ENCODE measurements around the gene DBI.

DNA sequence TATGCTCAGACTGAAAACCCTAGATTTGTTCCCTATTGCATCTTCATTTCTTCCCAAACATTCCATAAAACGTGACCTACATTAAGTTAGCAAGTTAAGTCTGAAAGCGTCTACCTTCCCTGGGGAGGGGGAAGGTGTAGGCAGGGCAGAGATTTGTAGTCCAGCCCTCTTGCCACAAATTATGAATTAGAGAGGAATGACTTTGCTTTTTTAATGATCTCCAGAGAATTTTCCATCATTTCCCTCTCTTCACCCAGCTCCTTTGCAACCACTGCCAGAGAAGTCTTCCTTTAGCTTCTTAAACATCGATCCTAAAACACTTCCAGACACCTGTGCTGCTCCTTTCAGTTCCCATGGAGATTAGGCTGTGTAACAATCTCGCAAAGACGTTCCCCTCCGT is 1.3 kb upstream of the DBI start:
- TF ChIP-seq, protein P1, sequence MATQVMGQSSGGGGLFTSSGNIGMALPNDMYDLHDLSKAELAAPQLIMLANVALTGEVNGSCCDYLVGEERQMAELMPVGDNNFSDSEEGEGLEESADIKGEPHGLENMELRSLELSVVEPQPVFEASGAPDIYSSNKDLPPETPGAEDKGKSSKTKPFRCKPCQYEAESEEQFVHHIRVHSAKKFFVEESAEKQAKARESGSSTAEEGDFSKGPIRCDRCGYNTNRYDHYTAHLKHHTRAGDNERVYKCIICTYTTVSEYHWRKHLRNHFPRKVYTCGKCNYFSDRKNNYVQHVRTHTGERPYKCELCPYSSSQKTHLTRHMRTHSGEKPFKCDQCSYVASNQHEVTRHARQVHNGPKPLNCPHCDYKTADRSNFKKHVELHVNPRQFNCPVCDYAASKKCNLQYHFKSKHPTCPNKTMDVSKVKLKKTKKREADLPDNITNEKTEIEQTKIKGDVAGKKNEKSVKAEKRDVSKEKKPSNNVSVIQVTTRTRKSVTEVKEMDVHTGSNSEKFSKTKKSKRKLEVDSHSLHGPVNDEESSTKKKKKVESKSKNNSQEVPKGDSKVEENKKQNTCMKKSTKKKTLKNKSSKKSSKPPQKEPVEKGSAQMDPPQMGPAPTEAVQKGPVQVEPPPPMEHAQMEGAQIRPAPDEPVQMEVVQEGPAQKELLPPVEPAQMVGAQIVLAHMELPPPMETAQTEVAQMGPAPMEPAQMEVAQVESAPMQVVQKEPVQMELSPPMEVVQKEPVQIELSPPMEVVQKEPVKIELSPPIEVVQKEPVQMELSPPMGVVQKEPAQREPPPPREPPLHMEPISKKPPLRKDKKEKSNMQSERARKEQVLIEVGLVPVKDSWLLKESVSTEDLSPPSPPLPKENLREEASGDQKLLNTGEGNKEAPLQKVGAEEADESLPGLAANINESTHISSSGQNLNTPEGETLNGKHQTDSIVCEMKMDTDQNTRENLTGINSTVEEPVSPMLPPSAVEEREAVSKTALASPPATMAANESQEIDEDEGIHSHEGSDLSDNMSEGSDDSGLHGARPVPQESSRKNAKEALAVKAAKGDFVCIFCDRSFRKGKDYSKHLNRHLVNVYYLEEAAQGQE (IDR thresholded peaks at IDR 0.05; ENCODE audit: unreplicated experiment): no peak
- no peak for TF ChIP-seq POLR2AphosphoS5 (IDR thresholded peaks at IDR 0.05; ENCODE audit: low read depth)
- no peak for TF ChIP-seq EZH2 (IDR thresholded peaks at IDR 0.05; ENCODE audit: low read depth, unreplicated experiment)
- TF ChIP-seq, protein P2, sequence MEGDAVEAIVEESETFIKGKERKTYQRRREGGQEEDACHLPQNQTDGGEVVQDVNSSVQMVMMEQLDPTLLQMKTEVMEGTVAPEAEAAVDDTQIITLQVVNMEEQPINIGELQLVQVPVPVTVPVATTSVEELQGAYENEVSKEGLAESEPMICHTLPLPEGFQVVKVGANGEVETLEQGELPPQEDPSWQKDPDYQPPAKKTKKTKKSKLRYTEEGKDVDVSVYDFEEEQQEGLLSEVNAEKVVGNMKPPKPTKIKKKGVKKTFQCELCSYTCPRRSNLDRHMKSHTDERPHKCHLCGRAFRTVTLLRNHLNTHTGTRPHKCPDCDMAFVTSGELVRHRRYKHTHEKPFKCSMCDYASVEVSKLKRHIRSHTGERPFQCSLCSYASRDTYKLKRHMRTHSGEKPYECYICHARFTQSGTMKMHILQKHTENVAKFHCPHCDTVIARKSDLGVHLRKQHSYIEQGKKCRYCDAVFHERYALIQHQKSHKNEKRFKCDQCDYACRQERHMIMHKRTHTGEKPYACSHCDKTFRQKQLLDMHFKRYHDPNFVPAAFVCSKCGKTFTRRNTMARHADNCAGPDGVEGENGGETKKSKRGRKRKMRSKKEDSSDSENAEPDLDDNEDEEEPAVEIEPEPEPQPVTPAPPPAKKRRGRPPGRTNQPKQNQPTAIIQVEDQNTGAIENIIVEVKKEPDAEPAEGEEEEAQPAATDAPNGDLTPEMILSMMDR (conservative IDR thresholded peaks at IDR 0.05; ENCODE audit: low read depth in 2 of 2): no peak
- TF ChIP-seq EZH2phosphoT487 (IDR thresholded peaks at IDR 0.05; ENCODE audit: unreplicated experiment): no peak
- no peak for TF ChIP-seq CREB1 (CRISPR knock-in tag; IDR thresholded peaks at IDR 0.05; ENCODE audit: low read depth)
- TF ChIP-seq JUNB (IDR thresholded peaks at IDR 0.05; ENCODE audit: unreplicated experiment): no peak
- no peak for TF ChIP-seq NANOG (IDR thresholded peaks at IDR 0.05; ENCODE audit: borderline replicate concordance)
- TF ChIP-seq ZNF331 (CRISPR knock-in tag; IDR thresholded peaks at IDR 0.05; ENCODE audit: low read depth): no peak

All from GM23338 (cell line).